Endothelial cell of umbilical vein (primary cell): Measurements from ENCODE around the gene RNU6-8. TPM values are rescaled to one million over a fixed set of nuclear protein-coding genes. Genes with fewer than 3 reads are reported as not detected.

Source experiments
- BruUV-seq: library from RNA; stranded (reverse); fragments of 400-500 nt; replicated peaks from 2 replicates; lab custom pipeline; 2021; lab: Mats Ljungman, UMichigan
- CTCF ChIA-PET: fragments of 300-600, 350-600 bp; sonication (Branson Sonifier 250); formaldehyde crosslinking; loops from one replicate; lab custom pipeline; 2021; ENCODE audit warnings: antibody characterized with exemption, inconsistent platforms; lab: Charles Lee
- POLR2A ChIA-PET: fragments of 300-600, 350-600 bp; sonication (Branson Sonifier 250); formaldehyde crosslinking; loops from one replicate; lab custom pipeline; 2021; ENCODE audit warnings: antibody characterized with exemption, inconsistent platforms; lab: Charles Lee
- DNase-seq: peaks from one replicate; pipeline ENCODE4 v3.0.0-alpha.2; 2011; ENCODE audit warnings: low read depth, low spot score
- FAIRE-seq: peaks from 2 replicates; lab custom pipeline; 2011; peaks lifted over from hg19 to GRCh38; lab: Jason Lieb, UNC
- H2AFZ ChIP-seq: 2 replicates; pipeline ENCODE4 v1.6.0; 2012; ENCODE audit warnings: low read depth, low read length, control low read depth, inconsistent platforms
- H3K27ac ChIP-seq: 2 replicates; pipeline ENCODE4 v1.5.1; 2011; ENCODE audit warnings: low read depth, mild to moderate bottlenecking, control low read depth, low read length, moderate library complexity; ENCODE audit not compliant: insufficient read depth
- H3K27me3 ChIP-seq, 2 experiments: 2 replicates each; pipeline versions ENCODE4 v1.6.0 to v1.6.1; 2011; ENCODE audit warnings: low read length in 2 of 2, mixed read lengths in 1 of 2; ENCODE audit not compliant: control insufficient read depth in 2 of 2, insufficient read depth in 2 of 2
- H3K36me3 ChIP-seq, 2 experiments: 2 replicates in 1 of 2; 3 replicates in 1 of 2; pipeline ENCODE4 v1.5.1; 2011; ENCODE audit warnings: low read length in 2 of 2, mild to moderate bottlenecking in 1 of 2, moderate library complexity in 1 of 2; ENCODE audit not compliant: control insufficient read depth in 2 of 2, insufficient read depth in 2 of 2; ENCODE audit errors: extremely low read depth in 1 of 2
- H3K4me1 ChIP-seq: 3 replicates; pipeline ENCODE4 v1.5.1; 2011; ENCODE audit warnings: mild to moderate bottlenecking, low read length; ENCODE audit not compliant: control insufficient read depth, insufficient read depth; ENCODE audit errors: extremely low read depth
- H3K4me2 ChIP-seq: 2 replicates; pipeline ENCODE4 v1.6.1; 2011; ENCODE audit warnings: low read length, control low read depth, mixed read lengths; ENCODE audit not compliant: insufficient read depth
- H3K4me3 ChIP-seq, 3 experiments: fragments of 200-600 bp in 1 of 3; sonication (generic), shearing (Covaris generic) in 1 of 3; replicated peaks in 1 of 3; 2 replicates each; pipeline ENCODE4 v1.5.1; 2011 to 2016; ENCODE audit warnings: control low read depth in 3 of 3, low read length in 3 of 3, mild to moderate bottlenecking in 2 of 3, inconsistent platforms in 1 of 3, low read depth in 1 of 3, moderate library complexity in 1 of 3; ENCODE audit not compliant: insufficient read depth in 1 of 3
- H3K79me2 ChIP-seq: 2 replicates; pipeline ENCODE4 v1.6.0; 2012; ENCODE audit warnings: low read length, inconsistent platforms; ENCODE audit not compliant: control insufficient read depth, insufficient read depth
- H3K9ac ChIP-seq: replicated peaks from 2 replicates; pipeline ENCODE3; 2011; ENCODE audit warnings: low read length, control low read depth; ENCODE audit not compliant: insufficient read depth; ENCODE audit errors: extremely low read depth
- H3K9me1 ChIP-seq: replicated peaks from 3 replicates; pipeline ENCODE4 v1.6.0; 2011; ENCODE audit warnings: mild to moderate bottlenecking, low read length; ENCODE audit not compliant: control insufficient read depth, insufficient read depth; ENCODE audit errors: extremely low read depth
- H3K9me3 ChIP-seq: replicated peaks from 2 replicates; pipeline ENCODE4 v1.5.1; 2012; ENCODE audit warnings: low read length, inconsistent platforms; ENCODE audit not compliant: control insufficient read depth, insufficient read depth
- H4K20me1 ChIP-seq: replicated peaks from 2 replicates; pipeline ENCODE3; 2011; ENCODE audit warnings: mild to moderate bottlenecking, low read length; ENCODE audit not compliant: control insufficient read depth, insufficient read depth; ENCODE audit errors: extremely low read depth
- EZH2 ChIP-seq: IDR thresholded peaks from 2 replicates; pipeline ENCODE4 v1.6.1; 2012; ENCODE audit warnings: borderline replicate concordance, low read depth, mild to moderate bottlenecking, moderate library complexity, low read length, inconsistent platforms; ENCODE audit not compliant: severe bottlenecking
- FOS ChIP-seq: IDR thresholded peaks from 2 replicates; pipeline ENCODE4 v1.6.1; 2011; ENCODE audit warnings: mild to moderate bottlenecking, low read length, moderate library complexity, borderline replicate concordance; ENCODE audit not compliant: insufficient read depth
- GATA2 ChIP-seq: IDR thresholded peaks from 2 replicates; pipeline ENCODE4 v1.7.0; 2011; ENCODE audit warnings: low read depth, mild to moderate bottlenecking, moderate library complexity, mixed read lengths, low read length; ENCODE audit not compliant: insufficient read length, insufficient read depth
- JUN ChIP-seq: IDR thresholded peaks from 2 replicates; pipeline ENCODE4 v1.6.1; 2011; ENCODE audit warnings: borderline replicate concordance, low read depth; ENCODE audit not compliant: insufficient read length, insufficient read depth
- MYC ChIP-seq: IDR thresholded peaks from one replicate; pipeline ENCODE4 v1.6.1; 2011; ENCODE audit warnings: mild to moderate bottlenecking, low read depth, low read length
- POLR2A ChIP-seq: IDR thresholded peaks from 2 replicates; pipeline ENCODE4 v1.6.1; 2012; ENCODE audit warnings: low read depth, mild to moderate bottlenecking, control low read depth, low read length
- POLR2AphosphoS5 ChIP-seq: IDR thresholded peaks from 2 replicates; pipeline ENCODE4 v1.6.1; 2012; ENCODE audit warnings: low read depth, mild to moderate bottlenecking, control low read depth, low read length, moderate library complexity; ENCODE audit not compliant: insufficient read depth
- dilution Hi-C: fragments of 300-500 bp; cut with MboI; formaldehyde crosslinking; loops from one replicate; pipeline ENCODE4 v1.15.0; 2019; ENCODE audit warnings: low sequenced_read_pairs; ENCODE audit not compliant: extremely low pct_ligation_motif_present
- intact Hi-C: fragments of 100-400 bp; cut with micrococcal nuclease; formaldehyde crosslinking; loops from one replicate; pipeline ENCODE4 v1.10.0; 2022
- polyA plus RNA-seq, 4 experiments: library from polyadenylated mRNA; depleted of rRNA in 3 of 4; stranded (reverse) in 3 of 4; unstranded in 1 of 4; fragments of >200 nt; gene quantifications; 2 replicates each; pipeline versions ENCODE4 v1.2.1 to v1.2.3, GENCODE V29; 2011 to 2012; ENCODE audit warnings: missing spikeins in 1 of 4
- total RNA-seq: library from RNA; stranded (reverse); gene quantifications from 2 replicates; pipeline ENCODE4 v1.2.3, GENCODE V29; 2021
- TF ChIP-seq, protein P1 (sequence below): IDR thresholded peaks from 2 replicates; pipeline ENCODE4 v1.6.1; 2011; ENCODE audit not compliant: insufficient read depth, insufficient read length
- TF ChIP-seq, protein P2 (sequence below), 2 donors: IDR thresholded peaks; 1 replicate in 1 of 2; 2 replicates in 1 of 2; pipeline ENCODE4 v1.5.1; 2011; ENCODE audit warnings: low read length in 2 of 2, mild to moderate bottlenecking in 2 of 2, moderate library complexity in 2 of 2, control low read depth in 1 of 2, inconsistent platforms in 1 of 2, low read depth in 1 of 2; ENCODE audit not compliant: insufficient read depth in 1 of 2; ENCODE audit errors: extremely low read depth in 1 of 2

The RNU6-8 gene
- total and polyA plus RNA-seq, 2 donors (not counting 3 experiments of a cell fraction or from before 2014, with no cell fraction given): not detected

DNA sequence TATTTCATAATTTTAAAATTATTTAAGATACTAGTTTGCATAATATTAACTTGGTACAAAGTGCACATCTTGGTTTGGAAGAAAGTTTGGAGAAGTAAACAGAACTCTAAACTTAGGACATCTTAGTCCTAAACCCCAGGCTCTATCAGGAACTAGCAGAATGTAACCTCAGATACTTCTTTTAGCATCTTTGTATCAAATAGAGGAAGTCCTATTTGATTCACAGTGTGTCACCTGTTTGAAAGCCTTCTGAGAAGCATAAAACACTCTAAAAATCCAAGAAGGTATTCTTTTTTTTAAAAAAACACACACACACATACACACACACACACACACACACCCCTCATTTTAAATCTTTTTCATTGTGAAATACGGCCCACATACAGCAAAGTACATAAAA, 13.3 kb downstream of the RNU6-8 start:
- no peak overlapping the region for H2AFZ ChIP-seq
- H3K9me3 ChIP-seq: no peaks in the 10 kb centered on the region
- intact Hi-C loops (no loop called here), dilution Hi-C loops (no loop called here)
- BruUV-seq: no TSS peak
- no peaks in the 10 kb centered on the region for H3K79me2 ChIP-seq
- H3K27me3 ChIP-seq: peaks cover 2 to 3% of the 10 kb centered on the region in 2 experiments
- no peak overlapping the region for H3K27ac ChIP-seq
- H3K9me1 ChIP-seq: no peaks in the 10 kb centered on the region
- no peak overlapping the region for H3K9ac ChIP-seq
- H4K20me1 ChIP-seq: peaks cover 2% of the 10 kb centered on the region
- no peaks in the 10 kb centered on the region for H3K4me1 ChIP-seq
- no peaks in the 10 kb centered on the region for H3K36me3 ChIP-seq
- no peak overlapping the region for H3K4me3 ChIP-seq
- CTCF ChIA-PET: no interaction called here
- POLR2A ChIA-PET: no interaction called here
- H3K4me2 ChIP-seq: no peak overlapping the region
- no peak for FAIRE-seq
- TF ChIP-seq, protein P1, sequence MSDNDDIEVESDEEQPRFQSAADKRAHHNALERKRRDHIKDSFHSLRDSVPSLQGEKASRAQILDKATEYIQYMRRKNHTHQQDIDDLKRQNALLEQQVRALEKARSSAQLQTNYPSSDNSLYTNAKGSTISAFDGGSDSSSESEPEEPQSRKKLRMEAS: no peak
- TF ChIP-seq POLR2AphosphoS5 (no peak), JUN (no peak), FOS (no peak), GATA2 (no peak), EZH2 (no peak), POLR2A (no peak), MYC (no peak)
- TF ChIP-seq, protein P2, sequence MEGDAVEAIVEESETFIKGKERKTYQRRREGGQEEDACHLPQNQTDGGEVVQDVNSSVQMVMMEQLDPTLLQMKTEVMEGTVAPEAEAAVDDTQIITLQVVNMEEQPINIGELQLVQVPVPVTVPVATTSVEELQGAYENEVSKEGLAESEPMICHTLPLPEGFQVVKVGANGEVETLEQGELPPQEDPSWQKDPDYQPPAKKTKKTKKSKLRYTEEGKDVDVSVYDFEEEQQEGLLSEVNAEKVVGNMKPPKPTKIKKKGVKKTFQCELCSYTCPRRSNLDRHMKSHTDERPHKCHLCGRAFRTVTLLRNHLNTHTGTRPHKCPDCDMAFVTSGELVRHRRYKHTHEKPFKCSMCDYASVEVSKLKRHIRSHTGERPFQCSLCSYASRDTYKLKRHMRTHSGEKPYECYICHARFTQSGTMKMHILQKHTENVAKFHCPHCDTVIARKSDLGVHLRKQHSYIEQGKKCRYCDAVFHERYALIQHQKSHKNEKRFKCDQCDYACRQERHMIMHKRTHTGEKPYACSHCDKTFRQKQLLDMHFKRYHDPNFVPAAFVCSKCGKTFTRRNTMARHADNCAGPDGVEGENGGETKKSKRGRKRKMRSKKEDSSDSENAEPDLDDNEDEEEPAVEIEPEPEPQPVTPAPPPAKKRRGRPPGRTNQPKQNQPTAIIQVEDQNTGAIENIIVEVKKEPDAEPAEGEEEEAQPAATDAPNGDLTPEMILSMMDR (IDR thresholded peaks at IDR 0.05; ENCODE audit: extremely low read depth in 1 of 2, insufficient read depth in 1 of 2, low read depth in 1 of 2, low read length in 2 of 2): no peak
- no peak for DNase-seq
